H9 (cell line): ENCODE data around the gene ATF2. TPM values are rescaled to one million over a fixed set of nuclear protein-coding genes. Genes with fewer than 3 reads are reported as not detected.

Experiments used
- DNase-seq: peaks from one replicate; pipeline ENCODE4 v3.0.0-alpha.2; 2017
- H2AFZ ChIP-seq: one replicate; pipeline ENCODE4 v1.6.1; 2013; ENCODE audit warnings: mild to moderate bottlenecking, low read length, control low read depth, moderate library complexity
- H2AK5ac ChIP-seq: 2 replicates; pipeline ENCODE4 v1.6.1; 2013; ENCODE audit warnings: low read length, control low read depth, mixed read lengths; ENCODE audit not compliant: insufficient read length
- H2BK120ac ChIP-seq: one replicate; pipeline ENCODE4 v1.6.1; 2013; ENCODE audit warnings: low read depth, mild to moderate bottlenecking, low read length, control low read depth, inconsistent platforms; ENCODE audit not compliant: poor library complexity, severe bottlenecking
- H2BK12ac ChIP-seq: 2 replicates; pipeline ENCODE4 v1.6.1; 2013; ENCODE audit warnings: low read length, control low read depth, mixed read lengths, low read depth; ENCODE audit not compliant: insufficient read length
- H2BK15ac ChIP-seq: 2 replicates; pipeline ENCODE4 v1.6.1; 2013; ENCODE audit warnings: low read depth, low read length, control low read depth
- H2BK20ac ChIP-seq: one replicate; pipeline ENCODE4 v1.6.1; 2013; ENCODE audit warnings: low read depth, mild to moderate bottlenecking, low read length, control low read depth, inconsistent platforms; ENCODE audit not compliant: poor library complexity, severe bottlenecking
- H2BK5ac ChIP-seq: 2 replicates; pipeline ENCODE4 v1.6.1; 2013; ENCODE audit warnings: low read length, control low read depth, mixed read lengths; ENCODE audit not compliant: insufficient read length
- H3K14ac ChIP-seq: 2 replicates; pipeline ENCODE4 v1.6.1; 2013; ENCODE audit warnings: low read length, control low read depth; ENCODE audit not compliant: insufficient read depth
- H3K18ac ChIP-seq: 2 replicates; pipeline ENCODE4 v1.6.1; 2013; ENCODE audit warnings: low read depth, mild to moderate bottlenecking, mixed read lengths, low read length, control low read depth; ENCODE audit not compliant: insufficient read length
- H3K23ac ChIP-seq: 2 replicates; pipeline ENCODE4 v1.6.1; 2013; ENCODE audit warnings: low read length, control low read depth, mixed read lengths, low read depth; ENCODE audit not compliant: insufficient read length
- H3K23me2 ChIP-seq: 2 replicates; pipeline ENCODE4 v1.6.1; 2013; ENCODE audit warnings: low read depth, mild to moderate bottlenecking, mixed read lengths, low read length, control low read depth; ENCODE audit not compliant: insufficient read length, poor library complexity, severe bottlenecking
- H3K27ac ChIP-seq: 2 replicates; pipeline ENCODE4 v1.5.1; 2013; ENCODE audit warnings: low read length, control low read depth, mixed read lengths, low read depth; ENCODE audit not compliant: insufficient read length
- H3K27me3 ChIP-seq: 2 replicates; pipeline ENCODE4 v1.6.1; 2013; ENCODE audit warnings: low read length, control low read depth, inconsistent platforms; ENCODE audit not compliant: insufficient read depth
- H3K4ac ChIP-seq: 2 replicates; pipeline ENCODE4 v1.6.1; 2013; ENCODE audit warnings: low read depth, mild to moderate bottlenecking, control low read depth, inconsistent platforms, low read length, moderate library complexity
- H3K4me1 ChIP-seq: 2 replicates; pipeline ENCODE4 v1.6.1; 2013; ENCODE audit warnings: low read length, control low read depth, inconsistent platforms; ENCODE audit not compliant: insufficient read depth
- H3K4me2 ChIP-seq: 2 replicates; pipeline ENCODE4 v1.6.1; 2013; ENCODE audit warnings: low read length, control low read depth, mixed read lengths; ENCODE audit not compliant: insufficient read length, insufficient read depth
- H3K56ac ChIP-seq: 2 replicates; pipeline ENCODE4 v1.6.1; 2013; ENCODE audit warnings: low read depth, mild to moderate bottlenecking, mixed read lengths, low read length, control low read depth; ENCODE audit not compliant: insufficient read length
- H3K79me1 ChIP-seq: 2 replicates; pipeline ENCODE4 v1.6.1; 2013; ENCODE audit warnings: low read depth, mild to moderate bottlenecking, moderate library complexity, low read length, control low read depth, inconsistent platforms; ENCODE audit not compliant: insufficient read depth, poor library complexity, severe bottlenecking
- H3K79me2 ChIP-seq: 2 replicates; pipeline ENCODE4 v1.6.1; 2013; ENCODE audit warnings: low read length, control low read depth, inconsistent platforms; ENCODE audit not compliant: insufficient read depth
- H3K9ac ChIP-seq: 2 replicates; pipeline ENCODE4 v1.6.1; 2013; ENCODE audit warnings: low read length, control low read depth, mixed read lengths; ENCODE audit not compliant: insufficient read length; ENCODE audit errors: extremely low read depth
- H3K9me3 ChIP-seq: one replicate; pipeline ENCODE4 v1.6.1; 2013; ENCODE audit warnings: low read depth, low read length, inconsistent platforms; ENCODE audit not compliant: control insufficient read depth
- H3T11ph ChIP-seq: one replicate; pipeline ENCODE4 v1.6.1; 2013; ENCODE audit warnings: mild to moderate bottlenecking, low read length, control low read depth, inconsistent platforms
- H4K20me1 ChIP-seq: one replicate; pipeline ENCODE4 v1.6.1; 2013; ENCODE audit not compliant: control insufficient read depth, insufficient read length, insufficient read depth
- H4K5ac ChIP-seq: 2 replicates; pipeline ENCODE4 v1.6.1; 2013; ENCODE audit warnings: low read depth, mild to moderate bottlenecking, mixed read lengths, low read length, control low read depth; ENCODE audit not compliant: insufficient read length
- H4K8ac ChIP-seq: replicated peaks from 2 replicates; pipeline ENCODE4 v1.6.1; 2013; ENCODE audit warnings: low read length, control low read depth, mixed read lengths, low read depth; ENCODE audit not compliant: insufficient read length
- H4K91ac ChIP-seq: 2 replicates; pipeline ENCODE4 v1.6.1; 2013; ENCODE audit warnings: low read depth, mild to moderate bottlenecking, moderate library complexity, mixed read lengths, low read length, control low read depth; ENCODE audit not compliant: insufficient read length
- H3K27ac Mint-ChIP-seq, 3 experiments: 2 replicates in 2 of 3; 3 replicates in 1 of 3; pipeline ENCODE4 v1.8.0; 2020 to 2021; ENCODE audit warnings: mixed read lengths in 3 of 3, mild to moderate bottlenecking in 1 of 3, moderate library complexity in 1 of 3
- H3K27me3 Mint-ChIP-seq: 2 replicates; pipeline ENCODE4 v1.8.0; 2021; ENCODE audit warnings: low read depth, mild to moderate bottlenecking, moderate library complexity, mixed read lengths
- H3K36me3 Mint-ChIP-seq, 3 experiments: 2 replicates in 2 of 3; 3 replicates in 1 of 3; pipeline ENCODE4 v1.8.0; 2020 to 2021; ENCODE audit warnings: low read depth in 3 of 3, mixed read lengths in 3 of 3; ENCODE audit not compliant: insufficient read depth in 1 of 3
- H3K4me1 Mint-ChIP-seq, 2 experiments: 2 replicates each; pipeline ENCODE4 v1.8.0; 2020; ENCODE audit warnings: mixed read lengths in 2 of 2
- H3K4me3 Mint-ChIP-seq, 2 experiments: 2 replicates in 1 of 2; 3 replicates in 1 of 2; pipeline ENCODE4 v1.8.0; 2020 to 2021; ENCODE audit warnings: mild to moderate bottlenecking in 2 of 2, mixed read lengths in 2 of 2, moderate library complexity in 1 of 2
- H3K9me3 Mint-ChIP-seq, 2 experiments: 2 replicates in 1 of 2; 3 replicates in 1 of 2; pipeline ENCODE4 v1.8.0; 2020; ENCODE audit warnings: mild to moderate bottlenecking in 2 of 2, mixed read lengths in 2 of 2, moderate library complexity in 1 of 2
- WGBS: extraction: QIAGEN DNeasy Blood & Tissue Kit; methylation state at CpG from one replicate; pipeline ENCODE4 v1.1.7; 2013; ENCODE audit warnings: missing lambda C conversion rate, low lambda C conversion rate, mixed read lengths; ENCODE audit not compliant: insufficient read length; ENCODE audit errors: extremely low coverage; 5-methylcytosine and 5-hydroxymethylcytosine counted together
- total RNA-seq: library from RNA; stranded (reverse); gene quantifications from 2 replicates; pipeline ENCODE4 v1.2.1, GENCODE V29; 2021
- TF ChIP-seq, protein P1 (sequence below): fragments of 200-600 bp; sonication (generic); conservative IDR thresholded peaks from 3 replicates; pipeline ENCODE4 v1.8.0; 2021; ENCODE audit warnings: antibody characterized with exemption, mild to moderate bottlenecking

Gene ATF2
- total RNA-seq, 1 experiment from 2014 or later, result 40.9 TPM

DNA sequence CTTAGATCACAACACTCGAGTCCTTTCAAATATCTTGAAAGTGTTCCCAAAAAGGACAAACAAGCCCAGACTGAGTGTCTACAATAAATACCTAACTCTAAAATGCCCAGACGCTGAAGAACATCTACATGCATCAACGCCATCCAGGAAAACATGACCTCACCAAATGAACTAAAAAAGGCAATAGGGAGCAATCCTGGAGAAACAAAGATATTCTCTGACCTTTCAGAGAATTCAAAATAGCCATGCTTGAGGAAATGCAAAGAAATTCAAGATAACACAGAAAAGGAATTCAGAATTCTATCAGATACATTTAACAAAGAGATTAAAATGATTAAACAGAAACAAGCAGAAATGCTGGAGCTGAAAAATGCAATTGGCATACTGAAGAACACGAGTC is 101.6 kb downstream of the ATF2 start:
- Mint-ChIP-seq H3K4me1 (peaks cover 0 to 7% of the 10 kb centered on the region in 2 experiments; a peak in 2 of 4 replicates), H3K4me3 (no peak overlapping the region), H3K27me3 (no peaks in the 10 kb centered on the region), H3K9me3 (peaks cover 0 to 3% of the 10 kb centered on the region in 2 experiments; a peak in 1 of 5 replicates), H3K36me3 (peaks cover 20 to 34% (median 23%) of the 10 kb centered on the region in 3 experiments), H3K27ac (no peak overlapping the region)
- DNase-seq, result no peak
- Histone ChIP-seq H3K4ac (no peak overlapping the region), H4K91ac (no peak overlapping the region), H3K56ac (no peak overlapping the region), H3K27ac (no peak overlapping the region), H4K8ac (no peak overlapping the region), H3K27me3 (no peaks in the 10 kb centered on the region), H3K4me1 (no peaks in the 10 kb centered on the region), H2AK5ac (no peak overlapping the region), H4K5ac (no peak overlapping the region), H3K23me2 (no peaks in the 10 kb centered on the region), H2BK15ac (no peak overlapping the region), H3K9me3 (no peaks in the 10 kb centered on the region), H3K79me2 (no peaks in the 10 kb centered on the region), H3K79me1 (no peaks in the 10 kb centered on the region), H2AFZ (no peak overlapping the region), H4K20me1 (no peaks in the 10 kb centered on the region), H2BK5ac (no peak overlapping the region), H2BK12ac (no peak overlapping the region), H3K9ac (no peak overlapping the region), H2BK120ac (no peak overlapping the region), H3T11ph (no peak overlapping the region), H3K4me2 (no peak overlapping the region), H3K23ac (no peak overlapping the region), H2BK20ac (no peak overlapping the region), H3K18ac (no peak overlapping the region), H3K14ac (no peak overlapping the region)
- TF ChIP-seq, protein P1, sequence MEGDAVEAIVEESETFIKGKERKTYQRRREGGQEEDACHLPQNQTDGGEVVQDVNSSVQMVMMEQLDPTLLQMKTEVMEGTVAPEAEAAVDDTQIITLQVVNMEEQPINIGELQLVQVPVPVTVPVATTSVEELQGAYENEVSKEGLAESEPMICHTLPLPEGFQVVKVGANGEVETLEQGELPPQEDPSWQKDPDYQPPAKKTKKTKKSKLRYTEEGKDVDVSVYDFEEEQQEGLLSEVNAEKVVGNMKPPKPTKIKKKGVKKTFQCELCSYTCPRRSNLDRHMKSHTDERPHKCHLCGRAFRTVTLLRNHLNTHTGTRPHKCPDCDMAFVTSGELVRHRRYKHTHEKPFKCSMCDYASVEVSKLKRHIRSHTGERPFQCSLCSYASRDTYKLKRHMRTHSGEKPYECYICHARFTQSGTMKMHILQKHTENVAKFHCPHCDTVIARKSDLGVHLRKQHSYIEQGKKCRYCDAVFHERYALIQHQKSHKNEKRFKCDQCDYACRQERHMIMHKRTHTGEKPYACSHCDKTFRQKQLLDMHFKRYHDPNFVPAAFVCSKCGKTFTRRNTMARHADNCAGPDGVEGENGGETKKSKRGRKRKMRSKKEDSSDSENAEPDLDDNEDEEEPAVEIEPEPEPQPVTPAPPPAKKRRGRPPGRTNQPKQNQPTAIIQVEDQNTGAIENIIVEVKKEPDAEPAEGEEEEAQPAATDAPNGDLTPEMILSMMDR, result no peak
- no CpG with 5 or more reads among the region's 4 CpGs for WGBS
